OCI-LY3 (cell line): ENCODE data around the gene PER3.

Experiments used
- CTCF ChIP-seq: fragments of 200-600, 300-600 bp; sonication (generic); IDR thresholded peaks from 2 replicates; pipeline ENCODE4 v1.5.1; 2014; ENCODE audit warnings: antibody characterized with exemption, low read length, low read depth
- EZH2phosphoT487 ChIP-seq: fragments of 200-600 bp; shearing (Covaris generic); IDR thresholded peaks from 2 replicates; pipeline ENCODE4 v1.6.1; 2018; ENCODE audit warnings: antibody characterized with exemption, mixed run types, low read depth

- no peak for TF ChIP-seq CTCF
- TF ChIP-seq EZH2phosphoT487, result no peak
Observed at GRCh38 chr1:7738044-7738443, 46.0 kb upstream of the PER3 start.
